Skeletal muscle cell (primary cell): ENCODE results near the gene CYFIP2.

Experiments
- DNase-seq: peaks from one replicate; pipeline ENCODE4 v3.0.0-alpha.2; 2010; ENCODE audit warnings: low read depth
- H3K4me3 ChIP-seq: 2 replicates; pipeline ENCODE4 v1.5.1; 2011; ENCODE audit warnings: low read depth, mild to moderate bottlenecking, control low read depth, low read length, moderate library complexity

The CYFIP2 gene

DNA sequence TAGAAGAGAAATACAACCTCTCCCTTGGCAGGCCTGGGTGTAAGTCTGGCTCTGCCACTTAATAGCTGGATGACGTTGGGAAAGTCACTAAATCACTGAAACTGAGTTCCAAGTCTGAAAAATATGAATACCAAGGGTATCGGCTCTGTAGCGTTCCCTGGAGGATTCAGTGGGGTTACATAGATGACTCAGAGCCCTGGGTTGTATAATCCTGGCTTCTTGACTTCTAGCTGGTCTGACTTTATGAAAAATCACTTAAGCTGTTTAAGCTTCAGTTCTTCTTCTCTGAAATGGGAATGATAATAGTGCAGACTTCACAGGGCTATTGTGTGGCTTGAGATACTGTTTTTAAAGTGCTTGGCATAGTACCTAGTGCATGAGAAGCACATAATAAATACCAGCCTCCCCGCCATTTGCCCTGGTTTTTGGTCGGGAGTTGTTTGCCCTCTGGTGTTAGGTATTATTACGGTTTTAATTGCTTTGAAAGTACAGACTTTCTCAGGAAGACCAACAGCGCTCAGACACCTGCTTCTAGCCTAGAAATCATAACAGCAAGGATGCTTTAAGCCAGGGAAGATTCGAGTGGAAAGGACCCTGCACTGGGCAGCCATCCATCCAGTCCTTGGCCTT is 43.0 kb downstream of the CYFIP2 start:
- H3K4me3 ChIP-seq = no peak overlapping the region
- DNase-seq = peak; percentile 25

DNA sequence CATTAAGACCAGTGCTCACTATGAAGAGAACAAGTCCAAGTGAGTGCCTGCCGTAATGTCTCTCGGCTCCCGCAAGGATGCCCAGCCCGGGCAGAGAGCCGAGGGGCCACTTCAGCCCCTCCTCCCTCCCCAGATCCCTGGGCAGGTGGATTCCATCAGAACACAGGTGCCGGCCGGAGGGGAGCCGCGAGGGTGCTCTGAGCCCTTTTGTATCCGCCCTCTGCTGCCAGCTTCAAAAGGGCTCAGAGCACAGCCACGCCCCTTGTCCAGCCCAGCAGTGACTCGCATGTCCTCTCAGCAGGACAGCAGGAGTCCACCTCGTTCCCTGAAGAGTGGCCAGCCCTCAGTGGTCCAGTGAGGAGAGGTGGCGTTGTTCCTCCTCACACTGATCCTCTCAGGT is 43.9 kb downstream of the CYFIP2 start:
- H3K4me3 ChIP-seq = no peak overlapping the region
- no peak for DNase-seq

DNA sequence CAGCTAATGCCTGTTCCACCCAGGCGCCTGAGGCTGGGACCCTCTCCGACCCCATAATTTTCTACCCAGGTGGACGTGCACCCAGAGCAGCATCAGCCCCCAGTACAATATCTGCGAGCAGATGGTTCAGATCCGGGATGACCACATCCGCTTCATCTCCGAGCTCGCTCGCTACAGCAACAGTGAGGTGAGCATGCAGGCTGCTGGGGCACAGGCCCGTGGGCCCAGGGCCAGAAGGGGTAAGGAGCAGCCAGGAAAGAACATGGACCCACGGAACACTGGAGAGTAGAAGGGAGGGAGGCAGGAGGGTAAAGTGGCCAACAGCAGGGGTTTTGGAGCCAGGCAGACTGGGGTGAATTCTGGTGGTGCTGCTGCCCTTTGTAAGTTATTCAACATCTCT is 45.7 kb downstream of the CYFIP2 start:
- no peak for DNase-seq
- H3K4me3 ChIP-seq = no peak overlapping the region

DNA sequence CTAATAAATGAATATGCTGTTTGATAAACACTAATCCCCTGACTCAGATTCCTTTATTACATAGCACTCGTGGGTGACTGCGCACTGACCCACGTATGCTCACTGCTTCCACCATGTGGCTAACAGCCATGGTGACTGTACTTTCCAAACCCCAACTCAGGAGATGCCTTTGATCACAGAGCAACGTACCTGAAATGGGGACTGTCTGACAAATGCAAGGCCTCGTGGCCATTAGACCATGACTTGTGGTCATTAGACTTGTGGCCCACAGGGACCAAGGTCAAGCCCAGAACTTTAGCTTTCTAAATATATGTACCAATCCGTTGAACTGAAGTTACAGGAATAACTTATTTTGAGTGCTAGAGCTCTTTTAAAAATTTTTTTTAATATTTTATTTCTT is 46.6 kb downstream of the CYFIP2 start:
- peak; percentile 18 for DNase-seq
- H3K4me3 ChIP-seq = no peak overlapping the region

DNA sequence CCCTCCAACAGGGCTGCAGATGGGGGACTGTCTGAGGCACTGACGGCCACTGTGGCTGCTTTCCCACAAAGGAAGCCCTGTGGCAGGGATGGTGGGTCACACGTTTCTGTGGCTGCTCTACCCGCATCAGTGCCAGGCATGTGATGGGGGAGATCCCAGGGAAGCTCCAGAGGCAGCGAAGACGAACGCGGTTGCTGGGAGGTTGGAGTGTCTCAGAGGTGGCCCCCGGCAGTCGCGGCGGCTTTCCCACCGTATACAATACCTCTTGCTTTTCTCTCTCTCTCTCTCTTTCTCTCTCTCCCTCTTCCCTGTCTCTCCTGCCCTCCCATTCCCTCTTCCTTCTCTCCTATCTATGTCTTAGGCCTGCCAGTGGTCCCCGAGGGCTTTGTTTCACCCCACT is 56.7 kb downstream of the CYFIP2 start:
- no peak overlapping the region for H3K4me3 ChIP-seq
- DNase-seq = no peak

DNA sequence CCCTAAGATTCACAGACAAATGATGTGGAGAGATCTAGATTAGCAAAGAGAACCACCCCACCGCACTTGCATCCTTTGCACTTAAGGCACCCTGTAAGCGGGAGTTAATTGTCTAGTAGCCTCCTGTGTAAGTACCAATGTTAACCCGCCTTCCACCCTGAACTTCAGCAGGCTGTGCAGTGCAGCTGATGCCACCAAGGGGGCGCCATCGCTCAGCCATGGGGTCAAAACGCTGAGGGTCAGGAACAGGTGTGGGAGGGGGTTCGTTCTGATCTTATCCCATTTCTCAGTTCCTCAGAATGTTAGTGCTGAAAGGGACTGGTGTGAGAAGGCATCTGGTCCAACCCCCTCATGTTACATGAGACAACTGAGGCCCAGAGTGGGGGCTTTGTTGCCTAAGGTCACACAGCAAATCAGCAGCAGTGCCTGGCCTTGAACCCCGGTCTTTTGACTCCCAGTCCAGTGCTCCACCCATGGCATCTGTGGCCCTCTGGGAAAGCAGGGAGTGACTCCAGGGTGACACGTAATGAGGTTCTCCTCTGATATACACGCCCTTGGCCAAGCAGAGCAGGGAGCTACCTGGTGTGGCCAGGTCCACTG is 57.3 kb downstream of the CYFIP2 start:
- no peak for DNase-seq
- no peak overlapping the region for H3K4me3 ChIP-seq

DNA sequence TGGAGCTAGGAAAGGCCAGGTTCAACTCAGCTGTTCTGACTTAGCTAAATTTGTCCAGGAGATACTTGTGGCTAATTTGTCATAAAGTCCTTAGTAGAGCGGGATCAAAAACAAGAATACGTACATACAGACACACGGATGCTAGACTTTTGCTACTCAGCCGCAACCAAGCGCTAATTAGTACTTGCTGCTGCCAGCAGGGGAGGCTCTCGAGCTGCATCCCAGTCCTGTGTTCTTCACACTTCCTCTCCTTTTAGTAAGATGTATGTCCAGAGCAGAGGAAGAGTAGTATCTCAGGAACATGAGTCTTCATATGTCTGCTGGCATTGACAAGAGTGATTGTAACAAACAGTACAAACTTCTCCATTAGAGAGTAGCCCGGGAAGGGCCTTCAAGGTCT is 58.3 kb downstream of the CYFIP2 start:
- no peak for DNase-seq
- H3K4me3 ChIP-seq = no peak overlapping the region

DNA sequence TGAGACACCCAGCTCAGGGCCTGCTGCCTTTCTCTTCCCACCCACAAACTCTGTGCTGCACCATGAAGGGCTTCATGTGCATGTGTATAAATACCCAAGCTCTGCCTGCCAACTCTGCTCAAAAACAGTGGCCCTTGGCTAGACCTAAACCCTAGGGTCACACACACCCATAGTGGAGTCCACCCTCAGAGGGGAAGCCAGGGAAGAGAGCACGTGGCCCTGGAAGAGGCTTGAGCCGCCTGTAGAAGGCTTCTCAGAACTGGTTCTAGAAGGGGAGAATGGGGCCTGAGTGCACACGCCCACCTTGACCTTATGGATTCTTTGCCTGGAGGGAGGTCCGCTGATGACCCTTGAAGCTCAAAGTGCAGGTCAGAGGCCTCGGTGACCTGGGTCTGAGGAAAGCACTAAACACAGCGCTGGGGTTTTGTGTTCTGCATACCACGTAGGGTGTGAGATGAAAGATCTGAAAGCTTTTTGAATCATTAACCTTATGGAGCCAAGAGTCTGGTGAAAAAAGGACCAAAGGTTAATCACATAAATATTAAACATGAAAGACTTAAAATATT is 60.6 kb downstream of the CYFIP2 start:
- DNase-seq = no peak
- no peak overlapping the region for H3K4me3 ChIP-seq

DNA sequence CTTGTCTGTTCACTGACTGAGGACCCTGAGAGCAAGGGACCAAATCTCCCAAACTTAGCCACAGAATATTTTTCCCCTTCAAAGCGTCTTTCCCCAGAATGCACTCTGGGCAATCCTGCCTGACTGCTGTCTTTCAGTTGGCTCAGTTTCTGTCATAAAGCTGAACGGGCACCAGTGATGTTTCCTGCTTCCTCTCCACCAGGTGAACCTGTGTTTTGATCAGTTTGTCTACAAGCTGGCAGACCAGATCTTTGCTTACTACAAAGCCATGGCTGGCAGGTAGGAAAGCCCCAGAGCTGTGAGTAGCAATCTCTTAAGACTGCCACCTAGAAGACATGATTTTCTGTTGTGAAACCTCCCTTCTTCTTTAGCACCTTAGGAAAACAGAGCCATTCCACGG is 61.8 kb downstream of the CYFIP2 start:
- no peak for DNase-seq
- no peak overlapping the region for H3K4me3 ChIP-seq

DNA sequence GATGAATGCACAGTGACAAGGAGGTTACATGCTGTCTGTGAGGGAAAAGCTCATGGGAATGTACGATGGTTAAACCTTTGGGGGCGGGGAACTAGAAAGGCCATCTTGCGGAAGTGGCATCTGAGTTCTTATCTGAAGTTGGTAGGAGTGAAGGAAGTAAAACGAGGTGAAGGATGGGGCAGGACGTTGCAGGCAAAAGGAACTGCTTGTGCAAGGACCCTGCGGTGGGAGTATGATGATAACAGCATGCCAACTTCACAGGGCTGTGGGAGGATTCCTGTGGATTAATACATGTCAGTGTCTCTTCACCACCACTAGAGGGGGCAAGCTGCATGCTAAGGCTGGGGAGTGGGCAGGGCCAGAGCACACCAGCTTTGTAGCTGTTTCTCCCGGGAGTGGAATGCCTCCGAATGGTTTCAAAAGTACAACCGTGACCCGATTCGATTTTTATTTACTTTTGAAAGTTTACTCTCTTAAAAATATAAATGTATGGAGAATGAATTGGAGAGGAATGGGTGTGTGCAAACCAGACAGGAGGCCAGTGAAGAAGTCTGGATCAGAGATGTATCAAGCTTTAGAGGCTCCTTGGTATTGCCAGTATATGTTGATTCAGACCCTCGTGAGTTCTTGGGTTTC is 62.5 kb downstream of the CYFIP2 start:
- peak overlapping the region; percentile 25 for H3K4me3 ChIP-seq
- DNase-seq = peak; percentile 43

DNA sequence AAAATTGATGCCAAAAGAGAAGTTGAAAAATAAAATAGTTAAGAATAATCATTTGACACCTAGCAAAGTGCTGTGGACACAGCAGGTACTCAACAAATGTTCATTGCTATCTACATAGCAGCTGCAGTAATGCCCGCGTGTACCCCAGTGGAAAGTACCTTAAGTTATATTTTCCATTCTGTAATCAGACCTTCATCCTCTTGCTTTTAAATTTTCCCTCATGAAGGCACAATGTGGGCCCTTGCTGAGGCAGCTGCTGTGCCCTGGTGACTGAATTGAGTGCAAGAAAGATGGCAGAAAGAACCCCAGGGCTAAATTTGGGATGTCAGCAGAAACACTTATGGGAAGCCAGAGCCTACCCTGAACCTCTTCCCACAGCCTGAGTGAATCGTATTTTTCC is 65.9 kb downstream of the CYFIP2 start:
- H3K4me3 ChIP-seq = no peak overlapping the region
- no peak for DNase-seq

DNA sequence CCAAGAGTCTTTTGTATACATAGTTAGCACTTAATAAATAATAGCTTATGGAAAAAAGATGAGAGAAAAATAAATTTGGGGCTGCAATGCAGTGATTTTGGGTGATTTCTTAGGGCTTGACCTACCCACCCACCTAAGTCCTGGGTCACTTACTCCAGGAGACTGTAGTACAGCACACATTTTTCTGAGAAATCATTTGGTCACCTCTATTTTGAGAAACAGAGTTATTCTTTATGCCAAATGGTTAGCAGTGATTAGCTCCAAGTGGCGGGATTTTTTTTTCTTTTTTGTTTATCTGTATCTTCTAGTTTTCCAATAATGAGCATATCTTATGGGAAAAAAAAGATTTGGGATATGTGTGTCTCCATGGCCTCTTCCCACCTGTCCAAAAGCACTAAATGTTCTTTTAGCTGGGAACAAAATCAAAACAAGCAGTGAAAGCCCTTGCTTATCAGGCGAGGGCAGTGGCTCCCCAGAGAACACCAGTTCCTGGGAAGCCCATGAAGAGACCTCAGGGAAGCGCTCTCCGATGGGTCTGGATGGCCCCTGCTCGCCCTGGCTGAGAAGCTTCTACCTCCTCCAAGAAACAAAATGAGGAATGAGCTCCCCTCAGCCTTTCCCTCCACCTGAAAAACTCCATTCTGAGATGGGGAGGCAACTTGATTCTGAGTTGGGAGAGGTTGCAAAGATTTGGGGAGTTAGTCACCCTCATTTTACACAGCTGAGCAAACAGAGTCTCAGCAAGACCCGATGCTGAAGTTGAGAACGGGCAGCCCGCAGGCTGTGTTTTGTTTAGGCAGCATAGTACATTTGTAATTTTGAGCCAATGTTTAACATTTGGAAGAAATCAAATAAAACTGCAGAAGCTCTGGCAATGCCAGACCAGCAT is 69.9 kb downstream of the CYFIP2 start:
- DNase-seq = no peak
- no peak overlapping the region for H3K4me3 ChIP-seq

DNA sequence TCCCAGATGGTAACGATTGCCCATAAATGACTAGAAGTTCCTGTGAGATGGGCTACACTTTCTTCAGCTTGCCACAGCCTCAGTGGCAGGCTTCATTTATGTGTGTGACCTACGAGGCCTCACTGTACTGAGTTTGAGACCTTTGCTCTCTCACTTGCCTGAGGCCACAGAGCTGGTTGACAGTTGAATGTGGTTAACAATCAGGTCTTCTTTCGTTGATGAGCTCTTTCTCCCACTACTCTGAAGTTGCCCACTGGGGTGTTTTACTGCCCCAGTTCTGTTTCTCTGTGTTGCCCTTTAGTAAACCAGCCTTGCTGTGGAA is 70.5 kb downstream of the CYFIP2 start:
- no peak for DNase-seq
- H3K4me3 ChIP-seq = no peak overlapping the region

DNA sequence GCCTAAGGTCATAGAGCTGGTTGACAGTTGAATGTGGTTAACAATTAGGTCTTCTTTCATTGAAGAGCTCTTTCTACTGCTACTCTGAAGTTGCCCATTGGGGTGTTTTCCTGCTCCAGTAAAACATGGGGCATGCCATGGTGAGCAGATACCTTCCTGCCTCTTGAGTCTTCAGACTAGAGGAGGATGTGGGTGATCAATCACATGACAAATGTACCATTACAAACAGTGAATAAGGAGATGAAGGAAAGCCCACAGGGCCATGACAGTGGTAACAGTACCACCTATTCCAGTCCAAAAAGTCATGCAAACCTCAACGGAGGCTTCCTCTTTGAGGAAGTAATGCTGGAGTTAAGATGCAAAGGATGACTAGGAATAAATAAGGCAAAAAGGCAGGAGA is 73.5 kb downstream of the CYFIP2 start:
- no peak overlapping the region for H3K4me3 ChIP-seq
- DNase-seq = no peak

DNA sequence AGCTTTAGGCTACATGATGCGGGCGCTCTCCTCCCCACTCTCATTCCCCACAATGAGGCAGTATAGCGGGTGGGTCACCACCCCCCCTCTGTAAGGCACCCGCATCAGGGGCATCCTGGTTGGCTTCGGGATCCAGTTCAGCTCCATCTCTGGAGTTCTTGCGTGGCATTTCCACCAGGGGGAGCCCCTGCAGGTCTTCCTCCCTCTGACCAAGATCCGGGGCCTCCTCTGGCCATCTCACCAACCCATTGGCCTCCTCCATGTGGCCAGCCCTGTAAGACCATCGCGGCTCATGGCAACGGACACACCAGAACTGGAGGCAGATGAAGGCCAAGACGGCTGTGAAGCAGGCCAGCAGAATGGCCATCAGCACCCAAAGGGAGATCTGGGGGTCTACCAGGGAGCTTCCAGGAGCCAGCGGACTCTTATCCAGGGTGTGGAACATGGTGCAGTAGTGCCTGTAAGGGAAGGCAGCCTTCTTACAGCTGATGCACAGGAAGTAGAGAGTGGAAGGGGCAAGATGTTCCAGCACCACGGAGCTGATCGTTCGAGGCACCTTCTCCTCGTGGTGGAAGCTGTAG is 77.0 kb downstream of the CYFIP2 start:
- H3K4me3 ChIP-seq = no peak overlapping the region
- no peak for DNase-seq

DNA sequence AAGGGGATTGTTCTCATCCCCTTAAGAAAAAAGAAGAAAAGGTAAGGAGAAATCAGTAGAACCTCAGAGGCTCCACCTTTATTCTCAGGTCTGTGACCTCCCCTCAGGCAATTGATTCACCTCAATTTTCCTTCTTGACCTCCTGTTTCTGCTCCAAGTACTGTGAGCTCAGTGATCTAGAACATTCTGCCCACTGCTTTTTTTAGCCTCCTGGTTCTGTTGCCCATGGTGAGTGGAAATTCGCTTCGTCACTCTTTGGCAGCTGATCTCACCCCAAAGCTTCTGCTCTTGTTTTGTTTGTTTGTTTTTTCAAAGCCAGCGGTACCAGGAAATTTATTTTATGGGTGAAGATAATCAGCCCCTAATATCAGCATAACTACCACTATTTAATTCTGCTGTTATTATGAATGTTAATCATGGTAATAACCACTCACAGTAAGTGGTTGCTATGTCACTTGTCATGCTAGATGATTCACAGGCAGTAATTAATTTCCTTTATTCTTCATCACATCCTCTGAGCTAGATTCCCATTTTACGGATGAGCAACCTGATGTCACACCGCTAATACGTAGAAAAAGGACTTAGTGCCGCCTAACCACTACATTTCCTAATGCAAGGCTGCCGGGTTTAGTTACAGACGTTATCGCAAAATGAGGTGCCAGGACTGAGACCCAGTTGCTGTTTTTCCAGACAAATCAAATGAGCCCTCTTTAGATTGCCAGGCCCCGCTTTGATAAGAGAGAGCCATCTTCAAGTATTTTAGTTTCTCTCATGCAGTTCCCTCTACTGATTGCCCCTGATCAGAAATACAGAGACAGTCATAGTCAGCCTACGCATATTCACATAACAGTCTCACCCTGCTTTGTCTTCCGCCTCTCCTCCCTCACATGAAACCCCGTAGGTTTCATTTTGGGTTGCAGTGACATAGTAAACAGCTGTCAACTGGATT is 78.2 kb downstream of the CYFIP2 start:
- no peak for DNase-seq
- H3K4me3 ChIP-seq = no peak overlapping the region

DNA sequence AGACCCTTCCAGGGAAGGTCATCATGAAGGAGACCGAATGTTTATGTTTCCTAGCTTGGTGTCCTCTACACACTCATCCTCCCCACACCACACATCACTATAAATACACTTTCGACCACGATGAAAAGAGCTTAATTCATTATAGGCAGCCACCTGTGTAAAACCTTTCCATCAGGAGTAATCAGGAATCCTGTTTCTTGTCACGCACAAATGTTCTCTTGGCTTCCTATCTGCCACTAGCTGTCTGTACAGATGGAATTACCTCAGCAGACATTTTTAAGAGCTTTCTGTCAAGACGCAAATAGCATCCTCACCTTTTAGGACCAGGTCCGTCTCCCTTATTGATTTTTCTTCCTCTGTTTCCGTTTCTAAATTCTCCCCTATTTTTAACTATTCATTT is 79.1 kb downstream of the CYFIP2 start:
- no peak for DNase-seq
- no peak overlapping the region for H3K4me3 ChIP-seq

DNA sequence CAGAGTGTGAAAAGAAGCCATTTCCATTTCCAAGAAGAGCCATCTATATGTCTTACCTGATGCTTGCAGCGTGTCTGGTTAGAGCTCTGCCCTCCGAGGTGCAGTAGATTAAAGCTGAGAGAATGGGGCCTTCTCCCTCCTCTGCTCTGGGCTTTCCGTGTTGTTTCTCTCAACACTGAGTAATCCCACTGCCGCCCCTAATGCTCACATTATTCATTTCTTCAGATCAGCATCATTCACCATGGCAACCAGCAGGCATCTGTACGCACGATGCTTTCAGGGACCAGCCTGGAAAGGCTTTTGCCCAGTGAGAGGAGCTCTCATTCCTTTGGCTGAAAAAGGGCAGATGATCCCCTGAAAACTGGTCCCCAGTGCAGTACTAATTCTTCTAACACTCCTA is 79.6 kb downstream of the CYFIP2 start:
- DNase-seq = no peak
- H3K4me3 ChIP-seq = no peak overlapping the region
